Hippocampal formation (tissue), 2 donors: ENCODE results near the gene NET1.
"Not testable (repeated sequence)": the region's sequence is repeated elsewhere in the genome, so short reads cannot be mapped to it uniquely, and the experiment has no call there.

ENCODE experiments used
- DNase-seq, 2 donors: peaks; one replicate each; lab custom pipeline; 2025; lab: John Stamatoyannopoulos, UW

The NET1 gene

DNA sequence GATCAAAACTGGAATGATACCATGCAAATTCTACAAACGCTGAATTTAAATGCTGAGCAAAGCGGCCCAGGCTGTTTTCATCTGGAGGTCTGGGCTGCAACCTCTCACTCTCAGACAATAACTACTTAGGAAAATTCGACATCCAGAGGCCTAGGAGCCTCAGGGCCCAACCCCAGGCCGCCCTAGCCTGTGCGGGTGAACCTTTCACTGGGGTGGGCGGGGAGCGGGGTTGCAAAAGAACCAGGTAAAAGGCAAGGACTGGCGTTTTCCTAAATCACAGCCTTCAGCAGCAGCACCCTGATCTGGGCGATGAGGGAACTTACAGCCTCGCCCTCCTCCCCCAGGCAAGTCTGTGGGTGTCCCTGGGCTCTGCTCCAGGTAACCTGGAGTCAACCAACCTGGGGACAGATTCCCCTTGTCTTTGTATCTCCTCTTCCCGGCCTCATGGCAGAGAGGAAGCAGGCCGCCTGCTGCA, 53.7 kb downstream of the NET1 start:
- DNase-seq = no peak

DNA sequence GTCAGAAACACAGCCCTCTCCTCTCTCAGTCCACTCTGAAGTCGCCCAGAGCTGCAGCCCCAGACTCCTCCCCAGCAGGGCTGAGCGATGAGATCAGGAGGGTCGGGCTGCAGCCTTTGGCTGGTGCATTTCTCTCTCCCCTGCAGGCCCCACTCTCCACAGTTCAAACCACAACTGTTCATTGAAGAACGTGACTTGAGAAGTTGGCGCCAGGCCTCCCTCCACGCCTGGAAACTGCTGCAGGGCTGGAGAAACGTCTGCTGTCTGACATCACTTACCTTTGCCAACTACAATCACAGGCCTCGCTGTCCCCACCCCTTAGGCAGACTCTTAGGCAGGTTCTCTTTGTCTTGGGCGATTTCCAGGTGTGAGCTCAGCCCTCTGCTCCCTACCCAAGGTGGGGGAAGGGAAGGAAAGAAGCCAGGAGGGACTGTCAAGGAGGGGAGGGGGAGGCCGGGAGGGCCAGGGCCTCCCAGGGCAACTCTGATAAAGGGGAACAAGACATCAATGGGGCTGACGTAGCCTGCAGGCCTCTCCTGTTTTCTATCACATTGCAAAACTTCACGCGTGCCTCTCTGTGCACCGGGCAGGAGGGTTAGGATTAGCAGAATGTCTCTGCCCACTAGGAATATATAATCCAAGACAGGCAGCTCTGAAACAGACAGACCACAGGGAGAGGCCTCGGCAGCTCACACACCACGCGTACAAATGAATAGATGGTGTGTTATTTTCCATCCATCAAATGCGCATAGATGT, 54.3 kb downstream of the NET1 start:
- DNase-seq = no peak

- no peak for DNase-seq
Measured at GRCh38 chr10:5467207-5467535, 54.8 kb downstream of the NET1 start.

- DNase-seq = no peak
Measured at GRCh38 chr10:5467634-5468255, 55.4 kb downstream of the NET1 start.

DNA sequence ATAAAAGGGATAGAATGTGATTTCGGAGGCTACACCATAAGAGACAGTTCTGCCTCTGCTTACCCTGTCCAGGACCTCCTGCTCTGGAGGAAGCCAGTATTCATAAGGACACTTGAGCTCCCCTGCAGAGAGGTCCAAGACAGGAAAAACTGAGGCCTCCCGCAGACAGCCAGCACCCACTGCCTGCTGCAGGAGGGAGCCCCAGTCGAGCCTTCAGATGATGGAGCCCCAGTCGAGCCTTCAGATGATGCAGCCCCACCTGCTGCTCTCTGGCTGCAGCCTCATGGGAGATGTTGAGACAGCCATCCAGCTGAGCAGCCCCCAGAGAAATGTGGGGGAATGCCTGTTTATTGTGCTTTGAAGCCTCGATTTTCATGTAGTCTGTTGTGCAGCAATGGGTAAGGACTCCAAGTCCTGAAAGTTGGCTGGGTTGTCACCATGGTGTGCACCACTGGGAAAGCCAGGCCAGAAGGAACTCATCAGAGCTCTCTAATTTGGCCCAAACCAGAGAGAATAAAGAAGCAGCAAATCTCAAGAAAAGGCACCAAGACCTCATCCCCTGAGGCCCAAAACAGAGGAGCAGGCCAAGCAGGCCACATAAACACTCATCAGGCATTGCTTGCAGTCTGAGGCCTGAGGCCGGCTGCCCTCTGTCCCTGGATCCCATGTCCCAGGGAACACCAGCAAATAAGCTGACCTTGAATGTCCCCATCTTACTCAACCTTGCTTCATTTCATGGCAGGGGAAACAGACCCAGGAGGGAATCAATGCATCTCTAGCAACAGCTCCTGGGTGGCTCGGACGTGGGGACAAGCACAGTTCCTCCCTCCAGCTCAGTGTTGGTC, 56.1 kb downstream of the NET1 start:
- no peak for DNase-seq

DNA sequence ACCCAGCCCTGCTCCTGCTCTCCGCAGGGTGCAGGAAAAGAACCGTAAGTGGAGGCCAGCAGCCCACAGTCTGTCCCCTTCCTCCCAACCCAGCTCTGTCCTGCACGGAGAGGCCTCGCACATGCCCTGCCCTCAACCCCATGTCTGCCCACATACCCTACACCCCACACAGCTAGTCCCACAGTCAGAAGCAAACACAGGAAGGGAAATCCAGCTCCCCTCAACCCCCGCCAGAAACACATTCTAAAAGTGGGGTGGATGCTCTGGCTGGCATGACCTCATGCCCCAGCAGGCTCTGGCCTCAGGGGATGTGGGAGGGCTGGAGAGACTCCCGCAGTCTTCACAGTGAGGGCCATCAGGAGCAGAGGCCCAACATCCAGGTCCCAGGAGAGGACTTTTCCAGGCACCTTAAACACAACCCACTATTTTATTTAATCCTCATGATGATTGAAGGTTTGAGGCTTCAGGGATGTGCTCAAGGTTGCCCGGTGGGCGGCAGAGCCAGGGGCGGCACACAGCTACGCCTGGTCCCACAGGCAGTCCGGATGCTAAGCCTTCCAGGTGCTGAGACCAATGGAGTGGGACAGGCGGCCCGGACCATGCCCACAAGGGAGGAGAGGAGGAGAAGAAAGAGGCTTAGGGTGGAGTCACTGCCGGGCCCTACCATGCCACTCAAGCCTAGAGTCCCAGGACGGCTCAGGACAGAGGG, 57.1 kb downstream of the NET1 start:
- no peak for DNase-seq

GRCh38 chr10:5470062-5470751, 57.9 kb downstream of the NET1 start:
- DNase-seq = no peak

DNA sequence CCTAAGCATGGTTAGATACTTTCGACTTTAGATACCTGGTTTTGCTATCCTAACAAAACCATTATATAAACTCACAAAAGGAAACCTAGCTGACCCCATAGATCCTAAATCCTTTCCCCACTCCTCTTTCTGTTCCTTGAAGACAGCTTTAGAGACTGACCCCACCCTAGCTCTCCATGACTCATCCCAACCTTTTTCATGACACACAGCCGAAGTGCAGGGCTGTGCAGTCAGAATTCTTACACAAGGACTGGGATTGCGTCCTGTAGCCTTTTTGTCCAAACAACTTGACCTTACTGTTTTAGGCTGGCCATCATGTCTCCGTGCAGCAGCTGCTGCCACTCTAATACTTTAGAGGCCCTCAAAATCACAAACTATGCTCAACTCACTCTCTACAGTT, 62.3 kb downstream of the NET1 start:
- not testable (repeated sequence) for DNase-seq

GRCh38 chr10:5475088-5475487, 62.7 kb downstream of the NET1 start:
- not testable (repeated sequence) for DNase-seq

DNA sequence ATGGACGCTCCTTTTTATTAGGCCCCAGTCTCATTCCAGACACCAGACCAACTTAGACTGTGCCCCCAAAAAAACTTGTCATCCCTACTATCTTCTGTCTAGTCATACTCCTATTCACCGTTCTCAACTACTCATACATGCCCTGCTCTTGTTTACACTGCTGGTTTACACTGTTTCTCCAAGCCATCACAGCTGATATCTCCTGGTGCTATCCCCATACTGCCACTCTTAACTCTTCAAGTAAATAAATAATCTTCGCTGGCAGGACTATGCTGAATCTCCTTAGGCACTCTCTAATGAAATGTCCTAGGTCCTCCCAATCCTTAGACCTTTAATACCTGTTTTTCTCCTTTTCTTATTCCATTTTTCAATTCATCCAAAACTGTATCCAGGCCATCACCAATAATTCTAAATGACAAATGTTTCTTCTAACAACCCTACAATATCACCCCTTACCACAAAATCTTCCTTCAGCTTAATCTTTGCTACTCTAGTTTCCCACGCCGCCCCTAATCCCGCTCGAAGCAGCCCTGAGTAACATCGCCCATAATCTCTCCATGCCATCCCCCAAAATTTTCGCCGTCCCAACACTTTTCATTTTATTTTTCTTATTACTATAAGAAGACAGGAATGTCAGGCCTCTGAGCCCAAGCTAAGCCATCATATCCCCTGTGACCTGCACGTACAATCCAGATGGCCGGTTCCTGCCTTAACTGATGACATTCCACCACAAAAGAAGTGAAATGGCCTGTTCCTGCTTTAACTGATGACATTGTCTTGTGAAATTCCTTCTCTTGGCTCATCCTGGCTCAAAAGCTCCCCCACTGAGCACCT, 63.8 kb downstream of the NET1 start:
- DNase-seq = not testable (repeated sequence)

DNA sequence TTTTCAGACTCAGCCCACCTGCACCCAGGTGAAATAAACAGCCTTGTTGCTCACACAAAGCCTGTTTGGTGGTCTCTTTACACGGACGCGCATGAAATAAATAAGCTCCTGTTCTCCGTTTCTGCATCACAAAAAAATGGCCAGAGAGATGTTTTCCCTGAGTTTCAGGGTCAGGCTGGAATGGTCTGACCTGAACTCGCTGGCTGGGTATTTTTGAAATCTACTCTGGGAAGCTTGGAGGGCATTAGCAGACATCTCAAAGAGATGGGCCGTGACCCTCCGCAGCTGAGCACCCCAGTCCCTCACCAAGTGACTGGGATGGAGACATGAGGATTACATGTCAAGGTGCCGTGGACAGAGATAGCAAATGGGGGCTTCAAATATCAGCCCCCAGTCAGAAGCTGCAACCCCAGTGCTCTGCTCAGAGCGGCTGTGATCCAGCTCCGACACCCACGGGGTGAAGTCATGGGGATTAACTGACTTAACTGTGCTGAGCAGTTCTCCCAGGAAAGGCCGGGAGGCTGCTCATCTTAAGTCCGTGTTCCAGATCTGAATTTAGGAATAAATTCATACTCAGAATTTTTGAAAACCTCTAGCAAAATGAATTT, 64.7 kb downstream of the NET1 start:
- no peak for DNase-seq

GRCh38 chr10:5477948-5478693, 65.8 kb downstream of the NET1 start:
- DNase-seq = no peak

- DNase-seq = no peak
Measured at GRCh38 chr10:5478694-5479305, 66.4 kb downstream of the NET1 start.

- no peak for DNase-seq
Measured at GRCh38 chr10:5479481-5480161, 67.3 kb downstream of the NET1 start.

GRCh38 chr10:5480162-5480941, 68.0 kb downstream of the NET1 start:
- DNase-seq = no peak

DNA sequence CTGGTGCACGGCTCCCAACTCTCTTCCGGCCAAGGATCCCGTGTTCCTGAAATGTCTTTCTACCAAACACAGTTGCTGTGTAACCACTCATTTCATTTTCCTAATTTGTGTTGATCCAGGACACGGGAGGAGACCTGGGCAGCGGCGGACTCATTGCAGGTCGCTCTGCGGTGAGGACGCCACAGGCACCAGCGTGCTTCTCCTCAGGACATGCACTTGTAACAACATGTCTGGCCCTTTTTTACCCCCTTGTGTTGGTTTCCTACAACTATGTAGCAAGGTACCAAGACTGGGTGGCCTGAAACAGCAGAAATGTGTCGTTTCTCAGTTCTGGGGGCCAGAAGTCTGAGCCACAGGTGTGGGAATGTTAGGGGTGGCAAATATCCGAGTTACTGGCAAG, 68.8 kb downstream of the NET1 start:
- no peak for DNase-seq

GRCh38 chr10:5482016-5482415, 69.7 kb downstream of the NET1 start:
- no peak for DNase-seq

DNA sequence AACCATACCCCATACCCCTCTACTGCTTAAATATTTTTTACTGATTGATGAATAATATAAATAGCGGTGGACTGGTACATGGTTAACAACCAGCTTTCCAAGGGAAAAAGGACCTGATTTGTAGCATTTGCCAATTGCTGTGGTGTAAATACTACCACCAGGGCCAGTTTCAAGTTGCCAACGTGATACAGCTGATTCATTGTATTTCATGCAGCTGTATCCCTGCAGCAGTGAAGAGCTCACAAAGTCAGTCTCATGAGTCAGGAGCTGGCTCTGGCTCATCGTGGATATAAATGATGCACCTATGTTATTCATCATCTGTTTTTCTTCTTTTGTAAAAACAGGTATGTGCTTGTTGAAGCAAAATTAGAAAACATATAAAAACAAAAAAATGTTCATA, 71.8 kb downstream of the NET1 start:
- no peak for DNase-seq
